HepG2 (cell line): ENCODE results near the gene VEGFB. TPM values are rescaled to one million over a fixed set of nuclear protein-coding genes. Genes with fewer than 3 reads are reported as not detected.

Experiments
- ARID5B ChIP-seq: IDR thresholded peaks from 2 replicates; pipeline ENCODE4 v1.4.0; 2020; ENCODE audit warnings: mild to moderate bottlenecking, missing genetic modification reagents
- JUNB ChIP-seq: sonication (generic); formaldehyde crosslinking; IDR thresholded peaks from 2 replicates; pipeline ENCODE4 v1.8.0; 2022; ENCODE audit warnings: missing genetic modification reagents, mild to moderate bottlenecking, borderline replicate concordance
- KLF12 ChIP-seq: sonication (generic); formaldehyde crosslinking; IDR thresholded peaks from 2 replicates; pipeline ENCODE4 v1.4.0; 2020; ENCODE audit warnings: missing genetic modification reagents, borderline replicate concordance
- MLX ChIP-seq: IDR thresholded peaks from 2 replicates; pipeline ENCODE4 v1.6.1; 2016
- MTA1 ChIP-seq: sonication (generic); formaldehyde crosslinking; IDR thresholded peaks from 2 replicates; pipeline ENCODE4 v1.4.0; 2020; ENCODE audit warnings: missing genetic modification reagents, mild to moderate bottlenecking, borderline replicate concordance
- MTF2 ChIP-seq: sonication (generic); formaldehyde crosslinking; IDR thresholded peaks from 2 replicates; pipeline ENCODE4 v1.5.0; 2020; ENCODE audit warnings: missing genetic modification reagents, borderline replicate concordance
- PTBP1 ChIP-seq: fragments of 200-400 bp; formaldehyde crosslinking; IDR thresholded peaks from 2 replicates; pipeline ENCODE4 v1.6.1; 2018; ENCODE audit warnings: low read length, low read depth; ENCODE audit not compliant: poor library complexity, severe bottlenecking
- RARG ChIP-seq: sonication (generic); formaldehyde crosslinking; IDR thresholded peaks from 2 replicates; pipeline ENCODE4 v1.4.0; 2020; ENCODE audit warnings: low read depth, mild to moderate bottlenecking, missing genetic modification reagents
- SAP130 ChIP-seq: IDR thresholded peaks from 2 replicates; pipeline ENCODE4 v1.6.1; 2016; ENCODE audit warnings: low read depth
- SOX13 ChIP-seq, 3 experiments: fragments of 450-650 bp in 1 of 3; sonication (generic) in 1 of 3; formaldehyde crosslinking in 1 of 3; IDR thresholded peaks in 2 of 3; conservative IDR thresholded peaks in 1 of 3; 2 replicates each; pipeline versions ENCODE4 v1.5.0 to v1.6.1; 2016 to 2020; ENCODE audit warnings: antibody characterized with exemption in 1 of 3, mild to moderate bottlenecking in 1 of 3, missing compliant biosample characterization in 1 of 3, missing genetic modification reagents in 1 of 3, moderate library complexity in 1 of 3
- SUZ12 ChIP-seq: fragments of 150-350 bp; IDR thresholded peaks from 2 replicates; pipeline ENCODE4 v1.6.1; 2014; ENCODE audit warnings: low read depth, low read length
- ZMYM4 ChIP-seq: sonication (generic); formaldehyde crosslinking; IDR thresholded peaks from 2 replicates; pipeline ENCODE4 v1.8.1; 2023; ENCODE audit warnings: mild to moderate bottlenecking, missing genetic modification reagents
- ZNF275 ChIP-seq: sonication (generic); formaldehyde crosslinking; IDR thresholded peaks from 2 replicates; pipeline ENCODE4 v1.8.0; 2022; ENCODE audit warnings: missing genetic modification reagents, mild to moderate bottlenecking, inconsistent platforms, borderline replicate concordance
- ZNF276 ChIP-seq: sonication (generic); formaldehyde crosslinking; IDR thresholded peaks from 2 replicates; pipeline ENCODE4 v1.4.0; 2020; ENCODE audit warnings: mild to moderate bottlenecking, low read depth, missing genetic modification reagents
- ZNF337 ChIP-seq: sonication (generic); formaldehyde crosslinking; IDR thresholded peaks from 2 replicates; pipeline ENCODE4 v1.5.1; 2020; ENCODE audit warnings: missing genetic modification reagents, low read depth, mild to moderate bottlenecking, borderline replicate concordance
- ZNF558 ChIP-seq: sonication (generic); formaldehyde crosslinking; IDR thresholded peaks from 2 replicates; pipeline ENCODE4 v1.9.0; 2022; ENCODE audit warnings: mild to moderate bottlenecking, missing genetic modification reagents, borderline replicate concordance
- ZNF652 ChIP-seq: IDR thresholded peaks from 2 replicates; pipeline ENCODE4 v1.6.1; 2016; ENCODE audit warnings: low read depth, borderline replicate concordance
- ZNF746 ChIP-seq: sonication (generic); formaldehyde crosslinking; IDR thresholded peaks from 2 replicates; pipeline ENCODE4 v1.8.0; 2022; ENCODE audit warnings: mild to moderate bottlenecking, missing genetic modification reagents
- ZNF883 ChIP-seq: sonication (generic); formaldehyde crosslinking; IDR thresholded peaks from 2 replicates; pipeline ENCODE4 v1.5.1; 2020; ENCODE audit warnings: mild to moderate bottlenecking, missing genetic modification reagents; ENCODE audit errors: not compliant biosample characterization
- polyA plus RNA-seq, 8 experiments: library from polyadenylated mRNA; depleted of rRNA in 3 of 8; stranded (reverse) in 7 of 8; unstranded in 1 of 8; fragments of >200 nt; fragmentation: Illumina TruSeq in 4 of 8; extraction: Trizol in 4 of 8; gene quantifications; 2 replicates each; pipeline versions ENCODE4 v1.2.1 to v1.2.3, GENCODE V29; 2011 to 2016; ENCODE audit warnings: low read depth in 4 of 8, missing spikeins in 1 of 8, mixed read lengths in 1 of 8; ENCODE audit not compliant: insufficient read depth in 1 of 8
- total RNA-seq, 5 experiments: library from RNA; depleted of rRNA; stranded (reverse); fragments of >200 nt; fragmentation: Illumina TruSeq; extraction: Trizol; gene quantifications; 2 replicates each; pipeline ENCODE4 v1.2.3, GENCODE V29; 2016; ENCODE audit warnings: low read depth in 1 of 5

Gene VEGFB
- total and polyA plus RNA-seq, 2 of the 13 experiments (the other 11 are each of a cell fraction or from before 2014, with no cell fraction given): 9.0 to 11.3 TPM

GRCh38 chr11:64284048-64284961 is 49.9 kb downstream of the VEGFB start, which contains the start of gene BAD (continued):
- TF ChIP-seq ZNF883 (CRISPR knock-in tag): peak; percentile 37
- no peak; the same call in 1 of the 2 replicates for TF ChIP-seq ZNF558 (CRISPR knock-in tag)
- no peak for TF ChIP-seq JUNB
- TF ChIP-seq MLX (CRISPR knock-in tag): no peak
- TF ChIP-seq ARID5B (CRISPR knock-in tag): no peak
- peak; percentile 68 for TF ChIP-seq SAP130
- TF ChIP-seq SUZ12: no peak
- 0 out of 2 replicates have a peak, but pooled peaks have one; percentile 18 for TF ChIP-seq ZMYM4 (CRISPR knock-in tag)
- TF ChIP-seq ZNF275 (CRISPR knock-in tag): 0 out of 2 replicates have a peak, but pooled peaks have one; percentile 13
- no peak for TF ChIP-seq ZNF337 (CRISPR knock-in tag)
- peak; percentile 40; the same call in 1 of the 2 replicates for TF ChIP-seq MTF2 (CRISPR knock-in tag)
- no peak for TF ChIP-seq ZNF652 (CRISPR knock-in tag)
- no peak for TF ChIP-seq PTBP1
- TF ChIP-seq ZNF276: no peak
- TF ChIP-seq RARG (CRISPR knock-in tag): no peak
- TF ChIP-seq MTA1 (CRISPR knock-in tag): 0 out of 2 replicates have a peak, but pooled peaks have one; percentile 7
- 0 out of 2 replicates have a peak, but pooled peaks have one; percentile 2 for TF ChIP-seq ZNF746
- no peak for TF ChIP-seq KLF12
- no peak for TF ChIP-seq SOX13 (IDR thresholded peaks at IDR 0.05)
- no peak for TF ChIP-seq SOX13 (CRISPR knock-in tag; conservative IDR thresholded peaks at IDR 0.05 in 1 of 2, IDR thresholded peaks at IDR 0.05 in 1 of 2)
